DOHH2 (cell line): Measurements from ENCODE around the gene TEX14.

ENCODE experiments used
- H3F3A ChIP-seq: fragments of 200-600 bp; sonication (generic), shearing (Covaris generic); 2 replicates; pipeline ENCODE4 v1.6.0; 2016; ENCODE audit warnings: antibody characterized with exemption, mild to moderate bottlenecking; ENCODE audit not compliant: control insufficient read depth, insufficient read depth
- H3K27ac ChIP-seq: fragments of 200-600 bp; sonication (generic); 2 replicates; pipeline ENCODE4 v1.5.1; 2014; ENCODE audit warnings: low read depth, mild to moderate bottlenecking, low read length, moderate library complexity
- H3K27me3 ChIP-seq: fragments of 200-600 bp; sonication (generic); 2 replicates; pipeline ENCODE4 v1.6.1; 2014; ENCODE audit warnings: mild to moderate bottlenecking, low read length, mixed read lengths; ENCODE audit not compliant: control insufficient read depth
- H3K36me3 ChIP-seq: fragments of 200-600 bp; sonication (generic); 2 replicates; pipeline ENCODE4 v1.6.1; 2014; ENCODE audit warnings: mild to moderate bottlenecking, low read length, moderate library complexity, mixed read lengths; ENCODE audit not compliant: control insufficient read depth
- H3K4me1 ChIP-seq: fragments of 200-600 bp; sonication (generic); 2 replicates; pipeline ENCODE4 v1.6.1; 2014; ENCODE audit warnings: mild to moderate bottlenecking, low read length, mixed read lengths; ENCODE audit not compliant: control insufficient read depth
- H3K4me2 ChIP-seq: fragments of 200-600 bp; sonication (generic); 2 replicates; pipeline ENCODE4 v1.6.0; 2014; ENCODE audit warnings: mild to moderate bottlenecking, low read length, moderate library complexity
- H3K4me3 ChIP-seq: fragments of 200-600 bp; sonication (generic); 2 replicates; pipeline ENCODE4 v1.5.1; 2014; ENCODE audit warnings: mild to moderate bottlenecking, low read length, mixed read lengths
- H3K79me2 ChIP-seq: fragments of 200-600 bp; sonication (generic); 2 replicates; pipeline ENCODE4 v1.6.1; 2014; ENCODE audit warnings: mild to moderate bottlenecking, low read length, mixed read lengths; ENCODE audit not compliant: control insufficient read depth
- H3K9me2 ChIP-seq: fragments of 200-600 bp; sonication (generic); replicated peaks from 2 replicates; pipeline ENCODE4 v1.6.1; 2014; ENCODE audit warnings: mild to moderate bottlenecking, low read length, mixed read lengths; ENCODE audit not compliant: control insufficient read depth
- H3K9me3 ChIP-seq: fragments of 200-600 bp; sonication (generic); 2 replicates; pipeline ENCODE4 v1.6.1; 2014; ENCODE audit warnings: antibody characterized with exemption, low read length, mixed read lengths; ENCODE audit not compliant: control insufficient read depth, insufficient read depth
- H4K20me1 ChIP-seq: fragments of 200-600 bp; sonication (generic); 2 replicates; pipeline ENCODE4 v1.6.0; 2014; ENCODE audit warnings: low read depth, mild to moderate bottlenecking, antibody characterized with exemption, low read length, moderate library complexity; ENCODE audit not compliant: control insufficient read depth, insufficient read depth
- CTCF ChIP-seq: fragments of 200-600 bp; sonication (generic); IDR thresholded peaks from one replicate; pipeline ENCODE4 v1.5.1; 2014; ENCODE audit warnings: antibody characterized with exemption, mild to moderate bottlenecking, low read depth, low read length; ENCODE audit not compliant: poor library complexity, severe bottlenecking
- EZH2phosphoT487 ChIP-seq: fragments of 200-600 bp; sonication (generic); IDR thresholded peaks from 2 replicates; pipeline ENCODE4 v1.6.1; 2017; ENCODE audit warnings: borderline replicate concordance, mild to moderate bottlenecking, antibody characterized with exemption, low read length, moderate library complexity, mixed read lengths

TEX14 gene

GRCh38 chr17:58605470-58605869 lies 86.4 kb downstream of the TEX14 start:
- Histone ChIP-seq H4K20me1 (no peaks in the 10 kb centered on the region), H3K27me3 (0 out of 2 replicates have a peak, but pooled peaks cover 2% of the 10 kb centered on the region), H3K4me3 (no peak overlapping the region), H3K9me2 (no peaks in the 10 kb centered on the region), H3K9me3 (no peaks in the 10 kb centered on the region), H3K4me2 (no peak overlapping the region), H3K27ac (no peak overlapping the region), H3K79me2 (no peaks in the 10 kb centered on the region), H3K4me1 (no peaks in the 10 kb centered on the region), H3F3A (no peaks in the 10 kb centered on the region), H3K36me3 (no peaks in the 10 kb centered on the region)
- TF ChIP-seq EZH2phosphoT487 (no peak), CTCF (no peak)

GRCh38 chr17:58601976-58602375 lies 89.9 kb downstream of the TEX14 start:
- Histone ChIP-seq H4K20me1 (no peaks in the 10 kb centered on the region), H3K9me2 (no peaks in the 10 kb centered on the region), H3K4me3 (no peak overlapping the region), H3K79me2 (no peaks in the 10 kb centered on the region), H3K4me1 (no peaks in the 10 kb centered on the region), H3K4me2 (no peak overlapping the region), H3K9me3 (no peaks in the 10 kb centered on the region), H3K36me3 (no peaks in the 10 kb centered on the region), H3K27me3 (0 out of 2 replicates have a peak, but pooled peaks cover 2% of the 10 kb centered on the region), H3F3A (no peaks in the 10 kb centered on the region), H3K27ac (no peak overlapping the region)
- TF ChIP-seq EZH2phosphoT487 (no peak), CTCF (no peak)

GRCh38 chr17:58597371-58597770 lies 94.5 kb downstream of the TEX14 start:
- H3K27ac ChIP-seq = no peak overlapping the region
- H3K4me1 ChIP-seq = no peaks in the 10 kb centered on the region
- H3K4me2 ChIP-seq = no peak overlapping the region
- H3K27me3 ChIP-seq = 0 out of 2 replicates have a peak, but pooled peaks cover 2% of the 10 kb centered on the region
- H3K36me3 ChIP-seq = no peaks in the 10 kb centered on the region
- no peak overlapping the region for H3K4me3 ChIP-seq
- H4K20me1 ChIP-seq = no peaks in the 10 kb centered on the region
- no peaks in the 10 kb centered on the region for H3K79me2 ChIP-seq
- H3K9me2 ChIP-seq = no peaks in the 10 kb centered on the region
- H3K9me3 ChIP-seq = no peaks in the 10 kb centered on the region
- H3F3A ChIP-seq = no peaks in the 10 kb centered on the region
- no peak for TF ChIP-seq EZH2phosphoT487
- no peak for TF ChIP-seq CTCF
